GM15510 (cell line): ENCODE results near the gene MED13L.

Source experiments
- POLR2A ChIP-seq: IDR thresholded peaks from 3 replicates; pipeline ENCODE4 v1.6.1; 2011; ENCODE audit warnings: borderline replicate concordance; ENCODE audit not compliant: insufficient read length; ENCODE audit errors: extremely low read depth

Gene MED13L

GRCh38 chr12:116217045-116217735 is 60.3 kb downstream of the MED13L start:
- no peak for TF ChIP-seq POLR2A

GRCh38 chr12:116216022-116216756 is 61.3 kb downstream of the MED13L start:
- no peak for TF ChIP-seq POLR2A

GRCh38 chr12:116215023-116215422 is 62.5 kb downstream of the MED13L start:
- no peak for TF ChIP-seq POLR2A

- TF ChIP-seq POLR2A = no peak
Observed at GRCh38 chr12:116213885-116214527, 63.5 kb downstream of the MED13L start.

GRCh38 chr12:116213014-116213413 is 64.5 kb downstream of the MED13L start:
- TF ChIP-seq POLR2A = no peak

- no peak for TF ChIP-seq POLR2A
Observed at GRCh38 chr12:116210762-116211161, 66.7 kb downstream of the MED13L start.

GRCh38 chr12:116210131-116210530 is 67.4 kb downstream of the MED13L start:
- TF ChIP-seq POLR2A = no peak

GRCh38 chr12:116209503-116209902 is 68.0 kb downstream of the MED13L start:
- TF ChIP-seq POLR2A = no peak

- no peak for TF ChIP-seq POLR2A
Observed at GRCh38 chr12:116207274-116207673, 70.2 kb downstream of the MED13L start.

GRCh38 chr12:116206828-116207227 is 70.7 kb downstream of the MED13L start:
- TF ChIP-seq POLR2A = no peak

GRCh38 chr12:116204785-116205184 is 72.7 kb downstream of the MED13L start:
- TF ChIP-seq POLR2A = no peak

GRCh38 chr12:116204169-116204568 is 73.3 kb downstream of the MED13L start:
- TF ChIP-seq POLR2A = no peak

GRCh38 chr12:116202940-116203339 is 74.6 kb downstream of the MED13L start:
- TF ChIP-seq POLR2A = no peak

- no peak for TF ChIP-seq POLR2A
Observed at GRCh38 chr12:116202433-116202832, 75.1 kb downstream of the MED13L start.

GRCh38 chr12:116201908-116202307 is 75.6 kb downstream of the MED13L start:
- no peak for TF ChIP-seq POLR2A
